GM20000 (cell line): ENCODE results near the gene C1QTNF6.

Experiments used
- DNase-seq: peaks from one replicate; pipeline ENCODE4 v3.0.0; 2012; ENCODE audit warnings: low spot score
- TF ChIP-seq, protein P1 (sequence below): IDR thresholded peaks from 2 replicates; pipeline ENCODE4 v1.5.1; 2012; ENCODE audit warnings: mild to moderate bottlenecking, control low read depth; ENCODE audit errors: extremely low read depth, missing control alignments

The C1QTNF6 gene

DNA sequence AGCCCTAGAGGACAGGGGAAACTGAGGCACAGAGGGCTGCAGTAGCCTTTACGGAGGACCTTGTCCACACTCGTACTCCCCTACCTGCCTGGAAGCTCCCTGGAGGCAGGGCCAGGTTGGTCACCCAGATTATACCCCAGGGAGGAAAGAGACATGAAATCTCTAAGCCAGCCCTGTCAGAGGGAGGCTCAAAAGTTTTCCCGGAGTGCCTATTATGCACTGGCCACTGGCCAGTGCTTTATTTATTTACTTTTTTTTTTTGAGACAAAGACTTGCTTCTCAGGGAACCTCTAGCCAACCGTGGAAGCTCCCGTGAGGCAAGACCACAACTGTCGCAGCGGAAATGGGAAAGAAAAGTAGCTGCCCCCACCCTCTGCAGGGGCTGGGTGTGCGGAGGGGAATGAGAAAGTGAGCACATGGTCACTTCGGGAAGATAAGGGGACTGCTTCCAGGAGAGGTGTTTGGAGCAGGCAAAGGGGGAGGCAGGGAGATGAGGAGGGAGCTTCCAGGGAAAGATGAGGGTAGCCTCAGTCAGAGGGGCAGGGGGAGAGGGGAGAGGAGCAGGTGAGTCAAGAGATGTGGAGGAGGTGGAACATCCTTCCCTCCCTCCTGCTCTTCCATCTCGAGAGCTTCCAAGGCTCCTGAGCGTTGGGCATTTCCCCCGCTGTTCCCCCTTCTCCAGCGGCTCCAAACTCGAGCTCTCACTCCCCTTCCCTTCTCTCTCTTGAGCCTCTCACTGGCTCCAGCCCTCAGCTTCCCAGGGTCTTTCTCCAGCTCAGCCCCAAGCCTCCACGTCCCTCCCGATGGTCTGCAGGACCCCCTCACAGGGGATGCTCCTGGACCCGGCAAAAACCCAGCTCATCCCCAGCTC lies 42.6 kb downstream of the C1QTNF6 start:
- TF ChIP-seq, protein P1, sequence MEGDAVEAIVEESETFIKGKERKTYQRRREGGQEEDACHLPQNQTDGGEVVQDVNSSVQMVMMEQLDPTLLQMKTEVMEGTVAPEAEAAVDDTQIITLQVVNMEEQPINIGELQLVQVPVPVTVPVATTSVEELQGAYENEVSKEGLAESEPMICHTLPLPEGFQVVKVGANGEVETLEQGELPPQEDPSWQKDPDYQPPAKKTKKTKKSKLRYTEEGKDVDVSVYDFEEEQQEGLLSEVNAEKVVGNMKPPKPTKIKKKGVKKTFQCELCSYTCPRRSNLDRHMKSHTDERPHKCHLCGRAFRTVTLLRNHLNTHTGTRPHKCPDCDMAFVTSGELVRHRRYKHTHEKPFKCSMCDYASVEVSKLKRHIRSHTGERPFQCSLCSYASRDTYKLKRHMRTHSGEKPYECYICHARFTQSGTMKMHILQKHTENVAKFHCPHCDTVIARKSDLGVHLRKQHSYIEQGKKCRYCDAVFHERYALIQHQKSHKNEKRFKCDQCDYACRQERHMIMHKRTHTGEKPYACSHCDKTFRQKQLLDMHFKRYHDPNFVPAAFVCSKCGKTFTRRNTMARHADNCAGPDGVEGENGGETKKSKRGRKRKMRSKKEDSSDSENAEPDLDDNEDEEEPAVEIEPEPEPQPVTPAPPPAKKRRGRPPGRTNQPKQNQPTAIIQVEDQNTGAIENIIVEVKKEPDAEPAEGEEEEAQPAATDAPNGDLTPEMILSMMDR, result no peak
- no peak for DNase-seq

DNA sequence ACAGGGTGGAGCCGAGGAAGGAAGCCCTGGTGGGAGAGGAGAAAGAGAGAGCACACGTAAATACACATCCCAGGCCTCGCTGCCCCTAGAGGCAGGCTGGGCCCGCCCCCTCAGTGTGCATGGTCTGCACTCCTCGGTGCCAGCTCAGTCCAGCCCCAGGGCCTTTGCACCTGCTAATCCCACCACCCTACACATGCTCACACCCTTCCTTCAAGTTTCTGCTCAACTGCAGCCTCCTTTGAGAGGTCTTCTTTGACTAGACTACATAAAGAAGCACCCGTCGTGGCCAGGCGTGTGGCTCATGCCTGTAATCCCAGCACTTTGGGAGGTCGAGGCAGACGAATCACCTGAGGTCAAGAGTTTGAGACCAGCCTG lies 43.9 kb downstream of the C1QTNF6 start:
- TF ChIP-seq, protein P1, result no peak
- DNase-seq, result no peak

DNA sequence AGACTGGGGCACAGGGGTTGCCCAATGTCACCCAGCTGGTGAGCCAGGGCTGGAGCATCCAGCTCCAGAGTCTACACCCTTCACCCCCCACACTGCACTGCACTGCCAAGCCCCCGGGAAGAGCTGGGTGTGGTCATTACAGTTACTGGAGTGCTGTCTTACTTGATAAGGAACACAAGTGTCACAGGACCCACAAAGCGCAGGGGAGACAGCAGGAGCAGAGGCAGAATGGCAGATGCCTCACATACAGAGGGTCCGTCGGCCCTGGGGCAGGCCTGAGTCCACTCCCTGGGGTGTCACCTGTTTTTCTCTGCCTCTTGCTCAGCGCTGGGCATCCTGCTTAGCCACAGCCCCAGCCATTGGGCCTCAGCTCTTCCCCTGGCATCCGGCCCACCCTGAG lies 46.1 kb downstream of the C1QTNF6 start:
- TF ChIP-seq, protein P1, result no peak
- DNase-seq, result no peak

DNA sequence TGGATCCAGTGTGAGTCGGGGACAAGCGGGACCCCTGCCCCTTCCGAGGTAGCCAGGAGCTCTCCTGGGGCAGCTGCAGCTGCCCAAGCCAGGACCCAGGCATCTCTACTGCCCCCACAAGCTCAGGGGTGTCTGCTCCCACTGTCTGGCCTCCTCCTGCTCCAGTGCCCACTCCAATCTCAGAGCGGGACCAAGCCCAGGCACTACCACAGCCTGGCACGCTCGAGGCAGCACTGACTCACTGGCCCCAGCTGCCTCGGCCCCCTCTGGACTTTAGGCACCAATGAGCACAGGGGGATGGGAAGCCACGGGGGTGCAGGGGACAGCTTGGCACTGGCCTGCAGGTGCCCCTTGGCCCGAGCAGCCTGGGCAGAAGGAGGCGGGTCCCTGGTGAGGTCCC lies 46.6 kb downstream of the C1QTNF6 start:
- TF ChIP-seq, protein P1, result no peak
- no peak for DNase-seq

DNA sequence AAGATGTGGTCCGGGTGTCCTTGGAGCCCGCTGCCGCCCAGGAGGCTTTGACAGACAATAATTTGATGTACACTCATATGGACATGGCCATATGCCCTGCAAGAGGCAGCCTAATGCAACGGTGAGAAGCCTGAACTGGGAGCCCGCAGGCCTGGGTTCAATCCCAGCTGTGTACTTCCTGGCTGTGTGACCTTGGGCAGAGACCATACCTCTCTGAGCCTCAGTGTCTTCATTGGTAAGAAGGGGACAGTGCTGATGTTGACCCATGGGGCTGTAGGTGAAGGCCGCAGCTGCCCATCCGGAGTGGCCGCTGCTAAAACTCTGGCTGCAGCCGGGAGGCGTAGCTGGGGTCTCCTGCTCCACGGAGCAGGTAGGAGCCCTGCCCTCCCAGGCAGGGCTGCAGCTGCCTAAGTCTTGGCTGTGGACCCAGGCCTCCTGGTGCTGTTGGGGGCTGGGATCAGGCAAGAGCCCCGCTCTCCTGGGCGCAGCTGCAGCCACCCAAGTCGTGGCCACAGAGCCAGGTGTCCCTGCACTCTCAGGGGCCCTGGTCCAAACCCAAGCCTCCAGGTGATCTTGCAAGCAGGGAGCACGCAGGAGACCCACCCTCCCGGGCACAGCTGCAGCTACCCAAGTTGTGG lies 47.2 kb downstream of the C1QTNF6 start:
- no peak for DNase-seq
- TF ChIP-seq, protein P1, result no peak

DNA sequence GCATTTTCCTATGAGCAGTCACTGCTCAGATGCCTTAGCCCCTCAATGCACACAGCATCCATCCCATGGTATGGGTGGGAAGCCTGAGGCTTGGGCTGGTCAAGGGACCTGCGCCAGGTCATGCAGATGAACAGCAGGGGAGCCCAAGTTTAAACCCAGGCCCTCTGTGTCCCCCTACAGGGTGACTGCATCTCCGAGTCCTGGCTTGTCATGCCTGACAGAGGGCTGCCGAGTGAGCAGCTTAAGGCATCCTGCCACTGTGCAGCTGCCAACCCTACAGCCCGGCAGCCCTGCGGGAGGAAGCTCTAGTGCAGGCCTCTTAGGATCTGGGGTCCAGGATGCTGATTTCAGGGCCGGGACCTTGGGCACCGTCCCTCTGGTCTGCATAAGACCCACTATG lies 48.3 kb downstream of the C1QTNF6 start:
- DNase-seq, result no peak
- TF ChIP-seq, protein P1, result no peak

DNA sequence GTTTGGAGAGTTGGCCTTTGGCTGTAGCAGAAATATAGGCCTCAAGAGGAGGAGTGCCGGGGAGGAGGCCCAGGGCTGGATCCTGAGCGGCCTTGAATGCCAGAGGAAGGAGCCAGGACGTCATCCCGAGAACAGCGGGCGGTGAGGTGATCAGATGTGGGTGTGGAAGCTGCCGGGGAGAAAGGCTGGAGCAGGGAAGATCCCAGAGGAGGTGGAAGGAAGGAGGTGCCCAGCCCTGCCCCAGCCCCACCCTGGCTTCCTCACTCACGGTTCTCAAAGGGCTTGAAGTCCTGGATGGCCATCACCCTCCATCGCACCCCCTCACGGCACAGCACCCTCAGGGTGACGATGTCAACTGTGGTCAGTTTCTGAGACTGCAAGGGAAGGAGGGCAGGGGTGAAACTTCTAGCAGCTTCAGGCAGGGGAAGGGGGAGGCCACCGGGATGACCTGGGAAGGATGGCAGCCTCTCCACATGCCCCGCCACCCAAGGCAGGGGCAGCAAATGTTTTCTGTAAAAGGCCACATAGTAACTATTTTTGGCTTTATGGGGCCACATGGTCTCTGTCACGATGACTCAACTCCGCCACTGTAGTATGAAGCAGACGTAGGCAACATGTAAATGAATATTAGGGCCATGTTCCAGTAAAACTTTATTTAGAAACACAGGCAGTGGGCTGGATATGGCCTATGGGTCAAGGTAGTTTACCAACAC lies 49.0 kb downstream of the C1QTNF6 start:
- DNase-seq, result no peak
- TF ChIP-seq, protein P1, result no peak
